ENCODE results near the gene ABCD2.

DNA sequence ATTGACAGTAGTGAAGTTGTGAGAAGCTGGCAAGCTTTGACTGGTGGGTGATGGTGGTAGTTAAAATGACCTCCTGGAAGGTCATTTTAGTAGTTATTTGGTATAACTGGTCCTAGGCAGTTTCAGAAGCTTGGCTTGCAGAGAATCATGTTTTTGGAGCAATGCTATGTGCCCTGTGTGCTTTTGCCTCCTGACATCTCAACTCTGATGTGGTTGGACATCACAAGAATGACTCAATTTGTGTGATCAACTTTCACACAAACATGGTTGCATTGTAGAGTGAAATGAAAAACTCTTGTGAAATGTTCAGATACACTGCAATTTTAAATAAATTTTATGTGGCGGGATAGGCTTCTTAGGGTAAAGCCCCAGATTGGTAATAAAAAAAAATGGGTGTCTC lies 8.3 kb upstream of the ABCD2 start:
- TF ChIP-seq, protein P1, sequence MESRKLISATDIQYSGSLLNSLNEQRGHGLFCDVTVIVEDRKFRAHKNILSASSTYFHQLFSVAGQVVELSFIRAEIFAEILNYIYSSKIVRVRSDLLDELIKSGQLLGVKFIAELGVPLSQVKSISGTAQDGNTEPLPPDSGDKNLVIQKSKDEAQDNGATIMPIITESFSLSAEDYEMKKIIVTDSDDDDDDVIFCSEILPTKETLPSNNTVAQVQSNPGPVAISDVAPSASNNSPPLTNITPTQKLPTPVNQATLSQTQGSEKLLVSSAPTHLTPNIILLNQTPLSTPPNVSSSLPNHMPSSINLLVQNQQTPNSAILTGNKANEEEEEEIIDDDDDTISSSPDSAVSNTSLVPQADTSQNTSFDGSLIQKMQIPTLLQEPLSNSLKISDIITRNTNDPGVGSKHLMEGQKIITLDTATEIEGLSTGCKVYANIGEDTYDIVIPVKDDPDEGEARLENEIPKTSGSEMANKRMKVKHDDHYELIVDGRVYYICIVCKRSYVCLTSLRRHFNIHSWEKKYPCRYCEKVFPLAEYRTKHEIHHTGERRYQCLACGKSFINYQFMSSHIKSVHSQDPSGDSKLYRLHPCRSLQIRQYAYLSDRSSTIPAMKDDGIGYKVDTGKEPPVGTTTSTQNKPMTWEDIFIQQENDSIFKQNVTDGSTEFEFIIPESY (IDR thresholded peaks at IDR 0.05), result no peak
- TF ChIP-seq, protein P2, sequence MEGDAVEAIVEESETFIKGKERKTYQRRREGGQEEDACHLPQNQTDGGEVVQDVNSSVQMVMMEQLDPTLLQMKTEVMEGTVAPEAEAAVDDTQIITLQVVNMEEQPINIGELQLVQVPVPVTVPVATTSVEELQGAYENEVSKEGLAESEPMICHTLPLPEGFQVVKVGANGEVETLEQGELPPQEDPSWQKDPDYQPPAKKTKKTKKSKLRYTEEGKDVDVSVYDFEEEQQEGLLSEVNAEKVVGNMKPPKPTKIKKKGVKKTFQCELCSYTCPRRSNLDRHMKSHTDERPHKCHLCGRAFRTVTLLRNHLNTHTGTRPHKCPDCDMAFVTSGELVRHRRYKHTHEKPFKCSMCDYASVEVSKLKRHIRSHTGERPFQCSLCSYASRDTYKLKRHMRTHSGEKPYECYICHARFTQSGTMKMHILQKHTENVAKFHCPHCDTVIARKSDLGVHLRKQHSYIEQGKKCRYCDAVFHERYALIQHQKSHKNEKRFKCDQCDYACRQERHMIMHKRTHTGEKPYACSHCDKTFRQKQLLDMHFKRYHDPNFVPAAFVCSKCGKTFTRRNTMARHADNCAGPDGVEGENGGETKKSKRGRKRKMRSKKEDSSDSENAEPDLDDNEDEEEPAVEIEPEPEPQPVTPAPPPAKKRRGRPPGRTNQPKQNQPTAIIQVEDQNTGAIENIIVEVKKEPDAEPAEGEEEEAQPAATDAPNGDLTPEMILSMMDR (IDR thresholded peaks at IDR 0.05; ENCODE audit: low read depth, low read length, missing input control), result no peak
- TF ChIP-seq, protein P3, sequence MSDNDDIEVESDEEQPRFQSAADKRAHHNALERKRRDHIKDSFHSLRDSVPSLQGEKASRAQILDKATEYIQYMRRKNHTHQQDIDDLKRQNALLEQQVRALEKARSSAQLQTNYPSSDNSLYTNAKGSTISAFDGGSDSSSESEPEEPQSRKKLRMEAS (IDR thresholded peaks at IDR 0.05), result no peak
- TF ChIP-seq, protein P4, sequence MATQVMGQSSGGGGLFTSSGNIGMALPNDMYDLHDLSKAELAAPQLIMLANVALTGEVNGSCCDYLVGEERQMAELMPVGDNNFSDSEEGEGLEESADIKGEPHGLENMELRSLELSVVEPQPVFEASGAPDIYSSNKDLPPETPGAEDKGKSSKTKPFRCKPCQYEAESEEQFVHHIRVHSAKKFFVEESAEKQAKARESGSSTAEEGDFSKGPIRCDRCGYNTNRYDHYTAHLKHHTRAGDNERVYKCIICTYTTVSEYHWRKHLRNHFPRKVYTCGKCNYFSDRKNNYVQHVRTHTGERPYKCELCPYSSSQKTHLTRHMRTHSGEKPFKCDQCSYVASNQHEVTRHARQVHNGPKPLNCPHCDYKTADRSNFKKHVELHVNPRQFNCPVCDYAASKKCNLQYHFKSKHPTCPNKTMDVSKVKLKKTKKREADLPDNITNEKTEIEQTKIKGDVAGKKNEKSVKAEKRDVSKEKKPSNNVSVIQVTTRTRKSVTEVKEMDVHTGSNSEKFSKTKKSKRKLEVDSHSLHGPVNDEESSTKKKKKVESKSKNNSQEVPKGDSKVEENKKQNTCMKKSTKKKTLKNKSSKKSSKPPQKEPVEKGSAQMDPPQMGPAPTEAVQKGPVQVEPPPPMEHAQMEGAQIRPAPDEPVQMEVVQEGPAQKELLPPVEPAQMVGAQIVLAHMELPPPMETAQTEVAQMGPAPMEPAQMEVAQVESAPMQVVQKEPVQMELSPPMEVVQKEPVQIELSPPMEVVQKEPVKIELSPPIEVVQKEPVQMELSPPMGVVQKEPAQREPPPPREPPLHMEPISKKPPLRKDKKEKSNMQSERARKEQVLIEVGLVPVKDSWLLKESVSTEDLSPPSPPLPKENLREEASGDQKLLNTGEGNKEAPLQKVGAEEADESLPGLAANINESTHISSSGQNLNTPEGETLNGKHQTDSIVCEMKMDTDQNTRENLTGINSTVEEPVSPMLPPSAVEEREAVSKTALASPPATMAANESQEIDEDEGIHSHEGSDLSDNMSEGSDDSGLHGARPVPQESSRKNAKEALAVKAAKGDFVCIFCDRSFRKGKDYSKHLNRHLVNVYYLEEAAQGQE (IDR thresholded peaks at IDR 0.05), result no peak
- TF ChIP-seq RAD21 (IDR thresholded peaks at IDR 0.05), result no peak
- no peak for TF ChIP-seq TAF1 (conservative IDR thresholded peaks at IDR 0.05)
- no peak for TF ChIP-seq JUND (IDR thresholded peaks at IDR 0.05)
- no peak for TF ChIP-seq YY1 (IDR thresholded peaks at IDR 0.05)
- TF ChIP-seq GABPA (IDR thresholded peaks at IDR 0.05 in 1 of 2, conservative IDR thresholded peaks at IDR 0.05 in 1 of 2), result no peak
- no peak for TF ChIP-seq RXRA (IDR thresholded peaks at IDR 0.05)
- TF ChIP-seq EGR1 (IDR thresholded peaks at IDR 0.05; ENCODE audit: low read depth in 2 of 2), result no peak
- TF ChIP-seq FOXA1 (IDR thresholded peaks at IDR 0.05), result no peak

Measured in liver (tissue), 3 donors.